NCI-H2227 (cell line): Measurements from ENCODE around the gene SDC1.

Experiments
- DNase-seq: peaks from one replicate; lab custom pipeline; 2025; ENCODE audit not compliant: unreplicated experiment; lab: John Stamatoyannopoulos, UW

Gene SDC1

DNA sequence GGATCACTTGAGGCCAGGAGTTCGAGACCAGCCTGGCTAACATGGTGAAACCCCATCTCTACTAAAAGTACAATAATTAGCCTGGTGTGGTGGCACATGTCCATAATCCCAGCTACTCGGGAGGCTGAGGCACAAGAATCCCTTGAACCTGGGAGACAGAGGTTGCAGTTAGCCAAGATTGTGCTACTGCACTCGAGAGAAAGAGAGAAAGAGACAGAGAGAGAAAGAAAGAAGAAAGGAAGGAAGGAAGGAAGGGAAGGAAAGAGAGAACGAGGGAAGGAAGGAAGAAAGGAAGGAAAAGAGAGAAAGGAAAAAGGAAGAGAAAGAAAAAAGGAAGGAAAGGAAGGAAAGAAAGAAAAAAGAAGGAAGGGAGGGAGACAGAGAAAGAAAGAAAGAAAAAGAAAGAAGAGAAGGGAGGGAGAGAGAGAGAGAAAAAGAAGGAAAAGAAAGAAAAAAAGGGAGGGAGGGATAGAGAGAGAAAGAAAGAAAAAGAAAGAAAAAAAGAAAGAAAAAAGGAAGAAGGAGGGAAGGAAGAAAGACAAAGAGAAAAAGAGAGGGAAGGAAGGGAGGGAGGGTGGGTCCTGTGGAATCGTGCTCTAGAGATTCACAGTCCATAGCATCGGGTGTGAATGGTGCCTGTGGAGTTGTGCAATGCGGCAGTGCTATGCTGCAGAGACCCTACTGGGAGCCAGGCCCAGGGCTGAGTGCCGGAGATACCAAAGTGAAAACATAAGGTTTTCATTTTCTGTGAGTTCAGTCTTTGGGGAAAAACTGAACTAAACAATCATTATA lies 4.6 kb upstream of the SDC1 start:
- no peak for DNase-seq

DNA sequence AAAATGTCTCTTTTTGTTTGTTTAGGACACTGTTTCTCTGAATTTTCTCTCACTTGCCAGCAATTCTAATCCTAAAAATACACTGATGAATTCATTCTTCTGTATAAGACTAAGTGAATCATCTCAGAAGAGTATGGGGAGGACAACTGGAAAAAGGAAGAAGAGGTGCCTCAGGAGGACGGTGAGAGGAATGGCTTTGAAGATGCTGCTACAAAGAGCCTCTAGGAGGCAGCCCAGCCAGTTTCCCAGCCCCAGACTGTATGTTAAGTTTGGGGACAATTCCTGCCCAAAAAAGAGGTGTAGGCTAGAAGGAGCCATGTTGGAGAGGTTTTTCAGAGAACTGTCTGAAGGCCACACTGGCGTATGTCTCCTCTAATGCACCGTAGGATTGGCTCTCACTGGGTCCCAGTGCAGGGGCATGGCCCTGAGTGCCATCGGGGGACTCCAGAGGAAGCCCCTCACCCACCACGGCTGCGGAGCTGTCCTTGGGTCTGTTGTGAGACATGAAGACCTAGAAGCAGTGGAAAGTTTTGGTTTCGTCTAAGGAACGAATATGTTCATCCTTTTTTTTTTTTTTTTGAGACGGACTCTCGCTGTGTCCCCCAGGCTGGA lies 3.1 kb upstream of the SDC1 start:
- DNase-seq: no peak

DNA sequence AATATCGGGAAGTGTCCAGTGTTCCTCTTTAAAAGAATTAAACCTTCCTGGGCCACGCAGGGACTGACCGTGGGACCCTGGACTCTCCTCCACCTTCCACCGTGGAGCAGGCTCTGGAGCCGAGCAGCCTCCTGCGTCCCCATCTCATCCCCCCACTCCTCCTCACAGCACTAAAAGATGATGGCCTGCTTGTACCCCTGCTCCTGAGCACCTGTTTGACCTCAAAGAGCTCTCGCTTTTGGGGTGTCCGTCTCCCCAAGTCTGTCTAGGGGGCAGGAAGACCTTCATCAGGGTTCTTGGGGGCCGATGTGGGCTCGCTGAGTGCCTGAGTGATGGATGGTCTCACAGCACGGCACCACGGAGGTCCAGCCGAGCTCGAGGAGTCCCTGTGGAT lies 1.2 kb upstream of the SDC1 start:
- DNase-seq: no peak

DNA sequence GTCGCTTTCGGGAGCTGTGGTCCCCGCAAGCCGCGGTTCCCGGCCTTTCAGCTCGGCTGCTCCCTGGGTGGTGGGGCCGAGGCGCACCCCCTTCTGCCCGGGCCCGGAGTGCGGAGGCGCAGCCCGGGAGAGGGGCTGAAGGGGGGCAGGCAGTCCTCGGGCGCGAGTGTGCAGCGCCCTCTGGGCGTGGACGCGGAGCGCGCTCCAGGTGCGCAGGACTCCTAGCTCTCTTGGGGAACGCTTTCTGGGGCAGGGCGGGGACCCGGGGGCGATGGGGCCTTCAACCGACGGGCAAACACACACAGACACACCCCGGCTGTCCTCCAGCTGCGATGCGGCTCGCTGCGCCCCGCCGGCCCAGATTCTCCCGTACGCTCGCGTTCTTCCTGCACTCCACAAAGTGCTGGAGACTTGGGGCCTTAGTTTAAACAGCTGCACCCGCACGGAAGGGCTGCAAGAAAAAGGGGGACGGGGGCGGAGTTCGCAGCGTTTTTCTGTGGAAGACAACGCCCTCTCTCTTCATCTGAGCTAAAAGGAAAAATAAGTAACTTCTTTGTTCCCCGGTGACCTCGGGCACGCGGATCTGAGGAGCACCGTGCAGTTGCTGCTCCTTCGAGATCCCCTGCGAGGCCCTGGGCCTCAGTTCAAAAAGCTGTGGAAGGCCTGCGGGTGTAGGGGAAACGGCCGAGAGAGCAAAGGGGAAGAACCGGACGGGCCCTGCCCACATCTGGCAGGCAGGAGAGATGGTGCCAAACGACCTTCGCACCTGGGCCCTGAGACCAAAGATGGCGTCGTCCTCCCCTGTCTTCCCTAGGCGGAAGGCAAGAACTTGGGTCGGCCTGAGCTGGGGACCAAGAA lies 593 bp upstream of the SDC1 start:
- DNase-seq: peak; percentile 79

DNA sequence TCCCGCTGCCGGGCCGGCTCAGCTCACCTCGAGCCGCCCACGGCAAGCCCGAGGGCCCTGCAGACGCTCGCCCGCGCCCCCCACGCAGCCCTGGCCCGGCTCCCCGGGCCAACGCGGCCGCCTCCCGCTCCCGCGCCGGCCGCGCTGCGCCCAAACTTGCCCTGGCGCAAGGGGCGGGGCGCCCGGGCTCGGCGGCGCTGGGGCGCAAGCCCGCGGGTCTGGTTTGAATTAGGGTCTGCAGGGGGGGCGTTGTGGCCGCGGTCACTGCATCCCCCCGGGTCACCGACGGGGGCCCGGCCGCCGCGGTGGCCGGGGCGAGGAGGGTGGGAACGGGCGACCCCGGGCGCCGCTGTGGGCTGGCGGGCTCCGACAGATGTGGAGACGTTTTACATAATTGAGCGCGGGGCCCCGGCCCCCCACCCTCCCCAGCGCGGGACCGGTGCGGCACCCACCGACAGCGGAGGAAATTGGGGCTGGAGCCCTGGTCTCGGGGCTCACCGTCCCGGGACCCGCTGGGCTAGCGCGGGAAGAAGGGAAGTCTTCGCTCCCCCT lies 690 bp downstream of the SDC1 start:
- DNase-seq: peak; percentile 58

DNA sequence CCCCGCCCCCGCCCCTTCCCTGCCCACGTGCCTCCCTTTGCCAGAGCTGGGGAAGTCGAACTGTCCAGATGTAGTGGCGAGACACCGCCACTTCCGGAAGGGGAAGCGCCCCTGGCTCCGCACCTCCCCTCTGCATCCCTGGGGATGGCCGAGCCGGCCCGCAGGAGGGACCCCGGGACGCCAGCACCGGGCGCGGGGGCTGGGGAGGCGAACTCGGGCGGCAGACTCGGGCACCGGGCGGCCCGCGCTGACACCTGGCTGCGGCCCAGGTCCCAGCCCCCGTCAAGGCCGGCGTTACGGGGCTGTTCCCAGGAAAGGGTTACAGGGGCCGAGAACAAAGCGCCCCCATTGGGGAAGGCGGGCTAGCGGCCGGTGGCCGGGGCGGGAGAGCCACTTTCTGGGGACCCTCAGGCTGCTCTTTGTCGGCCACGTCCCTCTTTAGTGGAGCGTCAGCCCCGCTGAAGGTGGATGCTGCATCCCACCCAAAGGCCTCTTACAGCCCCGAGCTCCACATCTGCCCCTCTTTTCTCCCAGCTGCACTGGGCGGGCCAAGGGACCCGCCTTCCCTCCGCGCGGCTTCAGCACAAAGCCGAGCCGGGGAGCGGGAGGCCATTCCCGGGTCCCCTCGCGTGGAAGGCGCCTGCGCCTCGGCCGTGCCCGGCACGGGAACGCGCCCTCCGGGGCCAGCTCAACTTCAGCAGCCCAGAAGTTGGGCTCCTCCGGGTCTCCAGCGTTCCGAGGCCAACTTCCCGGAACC lies 1.3 kb downstream of the SDC1 start:
- peak; percentile 77 for DNase-seq

DNA sequence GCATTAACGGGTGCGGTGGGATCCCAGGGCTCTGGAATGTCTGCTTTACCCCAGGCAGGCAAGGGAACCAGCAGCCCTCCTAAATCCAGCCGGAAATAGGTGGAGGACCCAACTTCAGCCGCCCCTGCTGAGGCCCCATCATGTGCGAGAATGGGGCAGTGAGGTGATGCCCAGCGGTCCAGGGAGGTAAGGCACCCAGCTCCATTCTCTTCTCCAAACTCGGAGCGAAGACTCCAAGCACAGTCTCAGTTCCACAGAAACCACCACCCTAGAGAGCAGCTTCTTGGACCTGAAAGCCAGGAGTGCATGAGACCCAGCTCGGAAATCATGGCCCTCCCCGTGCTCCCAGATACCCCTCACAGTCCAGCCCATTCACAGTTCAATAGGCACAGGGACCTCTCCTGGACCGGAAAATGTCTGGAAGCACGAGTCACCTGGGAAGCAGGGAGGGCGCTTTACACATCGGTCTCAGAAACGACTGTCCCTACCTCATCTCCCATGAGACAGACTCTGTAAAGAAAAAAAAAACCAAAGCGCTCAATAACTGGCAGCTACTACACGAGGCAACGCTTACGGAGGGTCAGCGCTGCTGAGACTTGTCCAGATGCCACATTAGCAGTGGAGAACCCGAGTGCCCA lies 2.0 kb downstream of the SDC1 start:
- DNase-seq: no peak

DNA sequence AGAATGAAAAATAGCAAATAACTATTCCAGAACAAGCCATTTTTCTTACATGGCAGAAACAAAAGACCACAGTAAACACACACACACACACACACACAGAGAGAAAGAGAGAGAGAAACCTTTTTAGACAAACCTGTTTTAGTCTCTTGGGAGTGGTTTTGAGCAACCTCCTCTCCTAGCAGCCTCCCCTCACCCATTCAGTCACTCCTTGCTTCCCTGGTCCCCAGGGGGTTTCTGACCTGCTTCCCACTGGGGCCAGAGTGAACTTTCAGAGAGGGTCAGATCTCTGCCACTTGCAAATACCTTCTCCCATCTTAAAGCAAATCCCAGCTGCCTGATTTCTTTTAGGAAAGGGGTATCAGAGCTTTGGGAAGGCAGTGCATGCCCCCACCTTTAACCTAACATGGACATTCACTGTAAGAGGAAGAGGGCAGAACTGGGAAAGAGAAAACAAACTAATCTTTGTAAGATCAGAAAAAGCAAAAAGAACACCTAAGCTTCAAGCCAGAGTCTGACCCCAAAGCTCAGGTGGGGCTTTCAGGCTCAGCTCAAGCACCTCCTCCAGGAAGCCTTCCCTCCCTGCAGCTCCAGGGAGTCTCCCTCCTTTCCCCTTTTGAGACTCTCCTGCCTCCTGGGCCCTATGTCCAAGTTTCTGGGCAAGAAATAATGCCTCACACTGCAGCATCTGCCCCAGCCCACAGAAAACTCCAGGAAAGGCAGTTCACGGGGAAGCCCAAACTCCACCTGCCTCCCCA lies 2.7 kb downstream of the SDC1 start:
- no peak for DNase-seq

DNA sequence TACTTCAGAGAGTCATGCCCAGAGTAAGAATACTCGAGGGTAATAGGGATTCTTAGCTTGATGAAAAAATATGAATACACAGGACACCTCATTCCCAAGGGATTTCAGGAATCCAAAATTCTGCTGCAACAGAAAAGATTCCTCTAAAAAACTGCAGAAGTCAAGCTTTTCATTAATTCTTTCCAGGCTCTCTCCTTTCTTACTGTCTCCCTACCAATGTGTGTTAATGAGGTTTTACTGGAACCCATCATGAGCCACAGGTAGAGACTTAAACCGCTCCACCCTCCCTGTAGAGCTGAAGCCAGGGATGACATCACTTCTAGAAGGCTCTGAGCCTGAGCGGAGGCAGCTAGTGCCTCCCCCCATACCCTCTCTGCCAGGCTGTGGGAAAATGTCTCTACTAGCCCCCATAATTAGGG lies 3.4 kb downstream of the SDC1 start:
- DNase-seq: no peak

DNA sequence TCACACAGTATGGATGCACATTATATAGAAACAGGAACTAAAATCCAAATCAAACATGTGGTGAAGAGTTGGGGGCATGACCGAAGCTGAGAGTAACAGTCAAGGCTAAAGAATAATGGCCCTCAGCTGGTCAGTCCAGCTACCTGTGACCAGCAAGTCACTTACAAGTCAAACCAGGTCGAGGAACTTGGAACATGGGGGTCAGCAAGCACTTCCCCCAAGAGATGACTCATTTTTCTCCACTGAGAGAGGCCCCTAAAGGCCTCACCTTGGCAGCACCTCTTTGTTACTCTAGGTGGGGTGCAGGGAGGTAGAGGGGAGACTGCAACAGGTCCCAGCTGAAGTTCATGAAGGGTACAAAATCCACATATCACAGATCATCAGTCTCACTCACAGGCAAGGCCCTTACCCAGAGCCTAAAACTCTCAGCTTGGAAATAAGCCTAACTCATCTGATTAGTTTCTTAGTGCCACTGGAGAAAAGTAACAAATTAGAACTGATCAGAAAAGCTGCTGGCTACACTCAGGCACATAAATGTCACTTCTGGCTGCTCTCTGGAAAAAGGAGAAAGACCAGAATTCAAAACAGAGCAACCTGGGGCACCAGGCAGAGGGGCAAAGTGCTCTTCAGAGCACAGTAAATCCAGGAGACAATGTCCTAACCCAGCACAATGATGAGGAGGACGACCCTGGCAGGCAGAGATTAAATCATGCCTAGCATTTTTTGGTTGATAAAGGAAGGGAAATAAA lies 4.0 kb downstream of the SDC1 start:
- DNase-seq: no peak

DNA sequence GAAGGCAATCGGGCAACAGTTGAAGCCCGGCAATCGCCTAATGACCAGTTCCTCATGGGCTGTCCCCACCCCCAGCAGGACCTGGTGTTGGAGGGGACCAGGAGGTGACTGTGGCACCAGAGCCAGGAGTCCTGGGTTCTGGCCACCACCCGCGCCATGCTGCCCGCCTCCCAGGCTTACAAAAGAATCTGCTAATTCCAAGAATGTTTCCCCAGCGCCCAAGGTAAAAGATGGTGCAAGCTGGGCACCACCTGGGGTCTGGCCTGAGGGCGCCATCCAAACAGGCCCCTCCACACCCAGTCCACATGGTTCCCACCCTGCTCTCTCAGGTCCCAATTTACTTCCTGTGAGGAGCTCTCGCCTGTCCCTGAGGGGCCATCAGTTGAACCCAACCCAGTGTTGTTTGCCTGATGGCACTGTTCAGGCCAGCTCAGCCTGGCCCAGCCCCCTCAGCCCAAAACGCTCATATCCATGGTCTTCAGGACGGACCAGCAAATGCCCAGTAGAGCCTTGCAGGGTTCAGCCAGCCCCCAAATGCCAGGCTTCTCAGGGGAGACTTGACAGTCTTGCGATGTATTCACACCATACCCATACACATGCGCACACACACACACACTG lies 5.1 kb downstream of the SDC1 start:
- no peak for DNase-seq

DNA sequence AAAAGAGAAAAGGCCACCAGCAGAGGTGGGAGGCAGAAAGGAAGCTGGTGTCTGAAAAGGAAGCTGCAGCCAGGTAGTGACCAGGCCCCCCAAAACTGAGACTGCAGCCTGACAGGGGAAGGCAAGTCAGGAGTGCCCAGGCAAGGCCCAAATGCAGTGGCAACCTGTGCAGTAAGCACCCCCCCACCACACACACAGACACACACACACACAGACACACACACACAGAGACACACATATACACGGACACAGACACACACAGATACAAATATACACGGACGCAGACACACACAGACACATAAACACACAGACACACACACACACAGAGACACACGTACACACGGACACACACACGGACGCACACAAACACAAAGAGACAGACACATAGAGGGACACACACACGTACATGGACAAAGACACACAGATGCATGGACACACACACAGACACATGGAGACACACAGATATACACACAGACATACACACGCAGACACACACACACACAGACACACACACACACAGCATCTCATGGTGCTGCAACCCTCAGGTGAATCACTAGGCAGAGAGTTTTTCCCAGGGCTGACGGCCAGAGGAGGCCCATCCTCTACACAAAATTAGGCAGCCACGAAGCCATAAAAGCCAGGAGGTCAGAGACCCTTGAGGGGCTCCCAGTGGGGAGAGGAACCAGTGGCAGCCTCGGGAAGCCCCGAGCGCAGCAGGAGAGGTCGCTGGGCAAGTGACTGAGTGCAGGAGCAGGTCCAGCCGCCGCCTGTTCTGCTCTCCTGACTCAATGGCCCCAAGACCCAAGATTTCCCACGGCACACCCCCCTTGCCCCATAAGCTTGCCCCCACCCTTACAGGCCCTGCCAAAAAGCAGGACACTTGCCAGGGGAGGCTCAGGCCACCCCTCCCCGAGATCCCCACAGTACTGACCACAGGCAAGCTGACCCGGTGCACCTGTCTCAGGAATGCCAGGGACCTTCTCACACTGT lies 6.3 kb downstream of the SDC1 start:
- no peak for DNase-seq

DNA sequence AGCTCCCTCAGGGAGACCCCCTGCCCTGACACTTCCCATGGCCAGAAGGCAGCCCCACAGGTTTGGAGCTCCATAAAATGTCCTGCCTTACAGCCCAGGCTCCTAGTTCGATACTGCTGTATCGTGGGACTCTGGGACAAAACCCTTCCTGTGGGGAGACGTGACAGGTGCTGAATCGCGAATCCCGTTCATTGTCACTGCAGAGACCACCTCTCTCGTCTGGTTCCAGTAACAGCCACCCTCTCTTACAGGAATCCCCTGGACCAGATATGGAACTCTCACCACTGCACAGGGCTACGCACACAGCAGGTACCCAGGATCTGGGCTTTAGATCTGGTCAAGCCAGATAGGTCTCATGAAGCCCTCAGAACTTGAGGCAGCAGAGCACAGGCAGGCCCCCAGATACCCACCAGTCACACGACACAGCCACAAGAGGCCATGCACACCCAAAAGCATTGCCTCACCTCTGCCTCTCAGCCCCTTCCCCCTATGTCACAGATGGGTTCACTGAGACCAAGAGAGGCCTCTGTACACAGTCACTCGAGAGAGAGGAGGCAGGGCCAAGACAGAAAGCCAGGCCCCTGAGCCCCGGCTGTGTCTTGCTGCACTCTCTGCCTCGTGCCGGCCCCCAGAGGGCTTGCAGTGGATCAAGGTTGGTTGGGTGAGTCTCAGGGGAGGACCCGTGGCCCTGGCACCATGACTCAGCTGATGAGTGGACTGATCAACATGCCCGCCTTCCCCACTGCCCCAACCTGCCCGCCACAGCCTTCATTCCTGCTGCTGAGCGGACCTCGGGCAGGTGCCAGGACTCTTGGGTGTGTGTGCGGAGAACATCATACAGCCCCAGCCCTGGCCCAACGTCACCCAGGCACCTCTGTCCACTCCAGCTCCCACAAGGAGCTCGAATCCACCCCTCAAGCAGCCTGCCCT lies 7.6 kb downstream of the SDC1 start:
- DNase-seq: no peak

DNA sequence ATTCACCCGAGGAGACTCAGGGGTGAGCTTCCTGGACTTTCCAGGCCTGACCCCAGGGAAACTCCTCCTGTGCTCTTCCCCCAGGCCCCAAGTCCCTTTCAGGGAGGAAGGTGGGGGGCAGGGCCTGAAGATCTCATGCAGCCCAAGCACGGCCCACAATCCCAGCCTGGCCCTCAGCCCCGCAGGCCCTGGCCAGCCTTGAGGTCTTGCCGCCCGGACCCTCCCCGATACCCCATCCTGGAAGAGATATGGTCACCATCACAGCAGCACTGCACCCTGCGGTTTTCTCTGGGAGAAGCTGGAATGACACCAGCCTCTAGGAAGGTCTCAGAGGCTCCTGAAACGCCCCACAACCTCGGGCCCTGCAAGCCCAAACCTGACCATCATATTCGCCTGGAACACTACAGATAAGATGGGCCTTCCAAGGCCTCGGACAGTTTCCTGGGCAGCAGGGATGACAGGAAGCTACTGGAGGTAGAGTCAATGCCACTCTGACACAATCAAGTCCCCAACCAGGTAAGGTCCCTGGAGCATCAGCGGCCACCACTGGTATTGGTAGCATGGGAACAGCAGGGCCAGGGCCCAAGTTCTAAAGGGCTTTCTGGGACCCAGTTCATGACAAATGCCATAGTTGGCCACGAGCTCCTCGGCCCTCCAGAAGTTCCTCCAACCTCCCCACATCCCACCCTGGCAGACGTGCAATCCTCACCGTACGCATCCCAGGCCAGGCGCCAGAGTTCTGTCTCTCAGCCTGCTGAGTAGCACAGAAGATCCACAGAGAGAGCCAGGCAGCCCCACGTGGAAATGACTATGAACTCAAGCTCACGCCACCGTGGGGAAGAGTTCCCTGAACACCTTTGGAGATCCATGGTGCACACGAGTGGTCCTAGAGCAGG lies 8.6 kb downstream of the SDC1 start:
- DNase-seq: no peak
